Pancreas (tissue), 10 donors: ENCODE data around the gene CACNA2D3. TPM values are rescaled to one million over a fixed set of nuclear protein-coding genes. Genes with fewer than 3 reads are reported as not detected.

Experiments
- ATAC-seq, 4 donors: fragments of 200-7000 bp; cut with Tn5 transposase; one replicate each; pipeline versions ENCODE4 v1.8.0 to v1.9.1; 2020; ENCODE audit warnings: mild to moderate bottlenecking in 4 of 4, moderate library complexity in 4 of 4
- DNase-seq, 6 donors: peaks; one replicate each; pipeline ENCODE4 v3.0.0-alpha.2; 2020
- FAIRE-seq: peaks from 2 replicates; lab custom pipeline; 2012; peaks lifted over from hg19 to GRCh38; lab: Jason Lieb, UNC
- H3K27ac ChIP-seq, 4 donors: fragments of 200-600 bp; sonication (generic); 1 replicate in 3 of 4; 2 replicates in 1 of 4; pipeline versions ENCODE4 v1.5.0 to v1.8.0; 2020
- H3K27me3 ChIP-seq, 4 donors: fragments of 200-600 bp; one replicate each; pipeline ENCODE4 v1.8.0; 2021
- H3K36me3 ChIP-seq, 3 donors: fragments of 200-600 bp; sonication (generic) in 1 of 3; one replicate each; pipeline versions ENCODE4 v1.5.0 to v1.8.0; 2020 to 2021
- H3K4me1 ChIP-seq, 3 donors: fragments of 200-600 bp; one replicate each; pipeline ENCODE4 v1.8.0; 2021
- H3K4me3 ChIP-seq, 4 donors: fragments of 200-600 bp; sonication (generic) in 2 of 4; one replicate each; pipeline versions ENCODE4 v1.5.0 to v1.8.0; 2020 to 2021
- H3K9me3 ChIP-seq, 4 donors: fragments of 200-600 bp; one replicate each; pipeline ENCODE4 v1.8.0; 2021
- CTCF ChIP-seq, 4 donors: fragments of 200-600 bp; sonication (generic) in 3 of 4; IDR thresholded peaks; one replicate each; pipeline versions ENCODE4 v1.5.0 to v1.8.0; 2021; ENCODE audit warnings: antibody characterized with exemption in 4 of 4
- WGBS, 2 donors: extraction: QIAGEN DNeasy Blood & Tissue Kit; methylation state at CpG; one replicate each; pipeline ENCODE4 v1.1.7; 2013; 5-methylcytosine and 5-hydroxymethylcytosine counted together
- intact Hi-C, 3 donors: fragments of 100-400 bp; cut with DNase I; formaldehyde crosslinking; loops; one replicate each; pipeline versions ENCODE4 v1.11.1 to v1.14.2; 2022
- polyA plus RNA-seq, 2 donors: library from polyadenylated mRNA; stranded (reverse); fragments of 200-250 nt; gene quantifications; one replicate each; pipeline ENCODE4 v1.2.3, GENCODE V29; 2013
- total RNA-seq, 6 donors: library from RNA; stranded (reverse); fragmentation: NEBNext Ultra II Directional in 4 of 6; extraction: Animal tissue kit (Norgen Biotek cat#: 25700) in 4 of 6; gene quantifications; one replicate each; pipeline versions ENCODE4 v1.2.1 to v1.2.4, GENCODE V29; 2021 to 2023
- donor health status: healthy with polysubstance abuse.
- donor health status: DM: no; HTN: no; CAD: no; lungs with moderate emphysema.
- donor health status: DM: no; HTN: no; CAD: no.
- donor health status: control.
- donor health status: control.
- donor health status: Bipolar disorder and iron deficiency.
- donor health status: DM: yes; HTN: yes; CAD: no.
- donor health status: DM: no; HTN: no; CAD: no.
- donor health status: DM: no; HTN: no; CAD: no.
- donor health status: DM: yes; HTN: yes; CAD: no.

The CACNA2D3 gene
- total and polyA plus RNA-seq, 8 donors = 0.19 to 0.75 (median 0.37) TPM; not detected in 2

GRCh38 chr3:54153477-54153876, 31.1 kb downstream of the CACNA2D3 start:
- no peak overlapping the region for H3K4me3 ChIP-seq
- H3K9me3 ChIP-seq = no peaks in the 10 kb centered on the region
- no peak for TF ChIP-seq CTCF (IDR thresholded peaks at IDR 0.05)
- intact Hi-C loops = no loop called here
- no peaks in the 10 kb centered on the region for H3K36me3 ChIP-seq
- no peak overlapping the region for H3K27ac ChIP-seq
- no peaks in the 10 kb centered on the region for H3K27me3 ChIP-seq
- DNase-seq = no peak
- ATAC-seq = no peak
- WGBS, 2 donors = 48 to 57% methylated on average over 1 of the region's 1 CpG
- FAIRE-seq = no peak
- no peaks in the 10 kb centered on the region for H3K4me1 ChIP-seq

- WGBS, 2 donors = 42 to 60% methylated on average over 2 of the region's 2 CpGs
- H3K36me3 ChIP-seq = no peaks in the 10 kb centered on the region
Measured at GRCh38 chr3:54157860-54158259, 35.5 kb downstream of the CACNA2D3 start.

GRCh38 chr3:54159917-54160316, 37.6 kb downstream of the CACNA2D3 start:
- FAIRE-seq = no peak
- Histone ChIP-seq H3K36me3 (no peaks in the 10 kb centered on the region), H3K4me1 (no peaks in the 10 kb centered on the region), H3K9me3 (no peaks in the 10 kb centered on the region), H3K4me3 (no peak overlapping the region), H3K27me3 (no peaks in the 10 kb centered on the region), H3K27ac (no peak overlapping the region)
- DNase-seq = no peak
- ATAC-seq = no peak
- intact Hi-C loops = no loop called here
- no peak for TF ChIP-seq CTCF (IDR thresholded peaks at IDR 0.05)
- 42 to 79% methylated on average over 3 of the region's 3 CpGs for WGBS, 2 donors

More at GRCh38 chr3:54157860-54158259, 35.5 kb downstream of the CACNA2D3 start:
- H3K4me1 ChIP-seq = no peaks in the 10 kb centered on the region
- DNase-seq = no peak
- no peak overlapping the region for H3K27ac ChIP-seq
- H3K27me3 ChIP-seq = no peaks in the 10 kb centered on the region
- no peak for ATAC-seq
- intact Hi-C loops = no loop called here
- no peak for TF ChIP-seq CTCF (IDR thresholded peaks at IDR 0.05)
- H3K9me3 ChIP-seq = no peaks in the 10 kb centered on the region
- no peak for FAIRE-seq
- H3K4me3 ChIP-seq = no peak overlapping the region

GRCh38 chr3:54163441-54163840, 41.1 kb downstream of the CACNA2D3 start:
- FAIRE-seq (no peak), DNase-seq (no peak), ATAC-seq (no peak)
- Histone ChIP-seq H3K4me3 (no peak overlapping the region), H3K4me1 (no peaks in the 10 kb centered on the region), H3K9me3 (no peaks in the 10 kb centered on the region), H3K27ac (no peak overlapping the region), H3K27me3 (no peaks in the 10 kb centered on the region), H3K36me3 (no peaks in the 10 kb centered on the region)
- TF ChIP-seq CTCF (IDR thresholded peaks at IDR 0.05) = no peak
- 80 to 83% methylated on average over 9 of the region's 9 CpGs for WGBS, 2 donors
- intact Hi-C loops = no loop called here

- FAIRE-seq (no peak), ATAC-seq (no peak), DNase-seq (no peak)
- Histone ChIP-seq H3K9me3 (no peaks in the 10 kb centered on the region), H3K27ac (no peak overlapping the region), H3K36me3 (no peaks in the 10 kb centered on the region), H3K4me3 (no peak overlapping the region), H3K4me1 (no peaks in the 10 kb centered on the region), H3K27me3 (no peaks in the 10 kb centered on the region)
- WGBS, 2 donors = 56 to 72% methylated on average over 10 of the region's 10 CpGs
- TF ChIP-seq CTCF (IDR thresholded peaks at IDR 0.05) = no peak
- intact Hi-C loops = no loop called here
Measured at GRCh38 chr3:54164192-54164975, 42.0 kb downstream of the CACNA2D3 start.
